ENCODE measurements around the gene CASZ1.

Gene CASZ1

DNA sequence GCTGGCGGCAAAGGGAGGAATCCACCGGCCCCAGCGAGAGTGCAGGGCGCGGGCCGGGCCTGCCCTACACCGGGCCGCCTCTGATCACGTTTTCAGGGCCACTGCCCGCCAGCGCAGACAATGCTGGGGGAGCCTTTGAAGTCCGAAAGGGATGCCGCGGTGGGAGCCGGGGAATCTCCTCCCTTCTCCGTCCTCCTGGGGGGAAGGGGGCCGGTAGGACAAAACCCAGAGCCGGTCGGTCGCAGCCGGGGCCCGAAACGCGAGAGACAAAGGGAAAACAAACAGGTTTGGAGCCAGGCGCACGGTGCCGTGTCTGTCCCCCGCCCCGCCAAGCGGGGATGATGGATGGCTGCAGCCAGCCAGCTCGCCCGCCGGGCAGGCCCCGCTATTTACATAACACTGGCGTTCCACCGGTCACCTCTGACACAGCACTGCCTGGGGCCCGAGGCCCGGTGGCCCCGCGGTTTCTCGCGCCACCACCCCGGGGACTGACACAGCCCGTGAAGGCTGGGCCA lies 92.0 kb downstream of the CASZ1 start:
- no peak for DNase-seq (ENCODE audit: low read depth in 2 of 2)

DNA sequence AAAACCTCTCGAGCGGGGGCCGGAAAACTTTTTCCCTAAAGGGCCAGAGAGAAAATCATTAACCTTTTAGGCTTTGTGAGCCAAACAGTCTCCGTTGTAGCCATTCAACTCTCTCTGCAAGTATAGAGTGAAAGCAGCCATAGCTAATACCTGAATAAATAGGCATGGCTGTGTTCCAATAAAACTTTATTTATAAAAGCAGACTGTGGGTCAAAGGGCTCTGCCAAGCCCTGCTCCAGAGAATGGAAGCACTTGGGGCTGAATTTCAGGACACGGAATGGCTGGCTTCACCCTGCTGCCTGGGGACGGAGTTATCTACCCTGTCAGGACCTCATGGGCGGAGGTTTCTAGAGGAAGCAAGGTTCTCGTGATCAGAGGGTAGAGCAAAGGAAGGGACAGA lies 92.7 kb downstream of the CASZ1 start:
- DNase-seq (ENCODE audit: low read depth in 2 of 2) = no peak

DNA sequence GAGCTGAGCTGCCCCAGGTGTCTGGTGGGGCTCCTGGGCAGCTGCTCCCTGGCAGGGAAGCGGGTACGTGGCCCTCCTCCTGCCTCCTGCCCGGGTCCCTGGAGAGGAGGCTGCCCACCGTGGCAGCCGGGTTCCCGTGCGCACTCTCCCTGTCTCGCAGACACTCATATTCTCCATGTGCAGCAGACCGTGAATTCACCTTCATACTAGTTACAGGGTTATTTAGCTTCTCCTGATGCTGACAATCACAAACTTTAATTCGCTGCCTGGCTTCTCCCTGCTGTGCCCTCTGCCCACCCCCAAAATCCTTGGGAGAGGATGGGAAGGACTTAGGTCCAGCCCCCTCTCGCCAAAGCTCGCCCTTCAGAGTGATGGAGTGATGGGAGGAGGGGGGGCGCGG lies 95.3 kb downstream of the CASZ1 start:
- DNase-seq (ENCODE audit: low read depth in 2 of 2) = no peak

DNA sequence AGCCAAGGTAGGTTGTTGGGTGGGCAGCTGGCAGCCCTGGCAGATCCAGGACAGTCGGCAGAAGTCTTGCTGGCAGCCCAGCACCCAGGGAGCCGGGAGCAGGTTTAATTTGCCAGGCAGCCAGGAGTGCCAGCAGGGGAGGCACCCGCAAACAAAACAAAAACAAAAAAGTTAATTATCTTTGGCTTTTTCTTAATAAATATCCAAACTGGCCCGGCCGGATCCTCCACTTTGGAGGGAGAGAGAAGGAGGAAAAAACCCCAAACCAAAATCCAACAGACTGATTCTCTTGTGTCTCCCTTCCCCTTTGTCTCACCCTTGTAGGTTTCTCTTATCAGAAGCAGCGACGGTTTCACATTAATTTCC lies 97.0 kb downstream of the CASZ1 start:
- DNase-seq (ENCODE audit: low read depth in 2 of 2) = no peak

DNA sequence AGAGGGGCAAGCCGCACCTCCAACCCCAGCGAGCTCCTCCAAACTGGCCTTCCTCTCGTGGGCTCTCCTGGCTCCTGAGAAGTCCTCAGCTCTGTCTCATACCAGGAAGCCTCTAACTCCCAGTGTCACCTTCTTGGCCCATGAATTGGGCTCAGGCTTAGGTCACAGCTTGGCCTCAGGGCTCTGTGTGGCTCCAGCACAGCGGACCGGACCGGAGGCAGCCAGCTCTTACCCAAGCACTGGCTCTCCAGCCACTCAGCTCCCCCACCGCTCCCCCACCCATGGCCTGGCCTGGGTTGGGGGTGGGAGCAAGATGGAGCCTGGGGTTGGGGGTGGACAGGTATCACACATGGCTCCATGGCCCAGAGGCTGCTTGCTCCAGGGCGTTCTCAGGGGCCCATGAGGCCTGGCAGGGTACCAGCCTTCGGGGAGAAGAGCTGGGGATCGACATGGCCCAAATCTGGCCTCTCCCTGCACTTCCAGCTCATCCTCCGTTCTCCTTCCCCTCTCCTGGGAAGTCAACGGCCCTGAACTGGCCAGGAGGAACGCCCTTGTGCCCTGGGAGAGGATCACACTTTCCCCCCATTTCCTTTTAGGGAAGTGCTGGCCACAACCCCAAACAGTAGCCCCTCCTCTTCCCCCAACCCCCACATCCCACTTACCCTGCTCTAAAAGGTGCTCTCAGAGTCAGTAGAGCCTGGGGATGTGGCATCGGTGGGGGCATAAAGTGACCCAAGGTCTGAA lies 97.5 kb downstream of the CASZ1 start:
- no peak for DNase-seq (ENCODE audit: low read depth in 2 of 2)

DNA sequence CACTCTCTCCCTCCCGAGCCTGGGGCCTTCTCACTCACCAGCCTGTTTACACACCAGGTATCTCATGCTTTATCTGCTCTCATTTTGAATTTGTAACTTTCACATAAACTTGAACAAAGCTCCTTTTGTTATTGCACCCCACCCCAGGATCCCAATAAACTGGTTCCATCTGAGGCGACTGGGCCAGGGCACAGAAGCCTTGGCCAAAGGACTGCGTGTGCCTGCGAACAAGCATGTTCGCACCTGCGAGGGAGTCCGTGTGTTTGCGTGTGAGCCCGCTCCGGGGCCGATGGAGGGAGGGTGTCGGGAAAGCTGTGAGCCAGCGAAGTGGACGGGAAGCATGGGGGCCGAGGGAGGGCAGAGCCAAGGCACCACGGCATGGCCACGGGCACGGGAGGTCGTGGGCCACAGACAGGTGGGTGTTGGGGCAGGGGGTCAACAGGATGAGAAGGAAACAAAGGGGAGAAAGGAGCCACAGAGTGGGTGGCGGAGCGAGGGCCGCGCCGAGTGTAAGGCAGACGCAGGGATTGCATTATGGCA lies 98.8 kb downstream of the CASZ1 start:
- DNase-seq (ENCODE audit: low read depth in 2 of 2) = no peak

DNA sequence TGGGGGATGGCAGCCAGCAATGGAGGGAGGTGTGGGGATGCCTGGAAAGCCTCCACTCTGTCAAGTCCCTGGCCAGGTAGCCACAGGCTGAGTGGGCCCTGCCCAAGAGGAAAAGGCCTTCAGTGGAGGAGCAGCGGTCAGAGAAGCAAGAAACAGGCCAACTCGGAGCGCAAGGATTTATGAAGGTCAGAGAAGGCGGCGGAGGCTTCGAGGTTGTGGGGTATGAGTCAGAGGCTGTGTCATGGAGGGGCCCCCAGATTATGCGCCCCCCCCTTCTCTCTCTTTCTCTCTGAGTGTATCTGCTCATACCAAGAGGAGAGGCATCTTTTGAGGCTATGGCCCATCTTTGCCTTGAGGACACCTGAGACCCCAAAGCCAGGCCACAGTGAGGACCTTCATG lies 99.5 kb downstream of the CASZ1 start:
- DNase-seq (ENCODE audit: low read depth in 2 of 2) = peak; percentile 22 to 53

DNA sequence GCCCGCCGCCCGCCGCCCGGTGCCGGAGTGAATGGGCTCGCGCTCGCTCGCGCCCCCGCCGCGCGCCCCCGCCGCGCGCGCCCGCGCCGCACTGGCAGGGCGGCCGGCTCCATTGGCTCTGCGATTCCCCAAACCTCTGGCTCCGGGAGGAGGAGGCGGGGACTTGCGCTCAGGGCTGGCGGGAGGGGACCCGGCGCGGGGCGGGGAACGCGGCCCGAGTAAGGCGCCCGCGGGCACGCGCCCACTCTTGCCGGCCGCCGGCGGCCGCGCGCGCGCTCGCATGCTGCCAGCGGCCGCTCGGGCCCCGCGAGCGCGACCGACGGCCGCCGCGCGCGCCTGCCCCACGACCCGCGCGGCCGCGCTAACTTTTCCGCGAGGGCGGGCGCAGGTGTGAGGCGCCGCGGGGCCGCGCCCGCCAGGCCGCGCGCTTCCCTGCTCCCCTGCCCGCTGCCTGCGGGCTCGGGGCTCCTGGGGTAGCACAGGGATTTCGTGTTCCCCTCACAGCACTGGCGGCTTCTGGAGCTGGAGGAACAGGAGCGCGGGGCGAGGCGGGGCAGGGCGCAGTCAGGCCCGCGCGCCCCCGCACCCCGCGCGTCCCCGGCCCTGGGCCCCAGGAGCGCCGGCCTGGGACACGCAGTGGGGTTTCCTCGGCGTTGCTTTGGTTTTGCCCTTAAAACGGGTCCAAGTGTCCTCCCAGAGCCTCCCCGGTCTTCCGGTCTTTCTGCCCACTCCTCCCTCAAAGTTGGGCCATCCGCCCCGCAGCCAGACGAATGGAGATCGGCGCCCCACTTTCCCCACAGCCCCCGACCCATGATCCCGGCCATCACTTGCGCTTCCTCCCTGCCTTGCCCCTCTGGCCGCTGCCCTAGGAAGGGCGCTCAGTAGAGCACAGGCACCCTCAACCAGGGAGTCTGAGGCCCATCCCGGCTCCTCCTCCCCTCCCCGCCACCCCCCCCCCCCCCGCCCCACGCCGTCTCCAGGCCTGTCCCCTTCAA lies 101.5 kb downstream of the CASZ1 start:
- DNase-seq (ENCODE audit: low read depth in 2 of 2) = peak; percentile 63 to 68

DNA sequence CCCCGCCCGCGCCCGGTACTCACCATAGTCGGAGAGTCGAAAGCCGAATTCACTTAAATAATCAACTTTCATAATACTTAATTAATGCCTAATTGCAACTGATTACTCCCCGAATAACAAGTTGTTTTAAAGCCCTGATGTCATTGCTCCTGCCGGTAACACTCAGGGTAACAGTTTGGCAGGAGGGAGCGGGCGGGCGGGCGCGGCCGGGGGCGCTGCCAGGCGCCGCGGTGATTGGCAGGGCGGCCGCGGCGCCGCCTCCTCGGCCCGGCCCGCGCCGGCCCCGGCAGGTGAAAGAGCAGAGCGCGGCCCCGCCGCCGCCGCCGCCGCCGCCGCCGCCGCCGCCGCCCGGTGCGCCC lies 102.2 kb downstream of the CASZ1 start:
- peak in 1 of 2 donors; percentile 35 for DNase-seq (ENCODE audit: low read depth in 2 of 2)

DNA sequence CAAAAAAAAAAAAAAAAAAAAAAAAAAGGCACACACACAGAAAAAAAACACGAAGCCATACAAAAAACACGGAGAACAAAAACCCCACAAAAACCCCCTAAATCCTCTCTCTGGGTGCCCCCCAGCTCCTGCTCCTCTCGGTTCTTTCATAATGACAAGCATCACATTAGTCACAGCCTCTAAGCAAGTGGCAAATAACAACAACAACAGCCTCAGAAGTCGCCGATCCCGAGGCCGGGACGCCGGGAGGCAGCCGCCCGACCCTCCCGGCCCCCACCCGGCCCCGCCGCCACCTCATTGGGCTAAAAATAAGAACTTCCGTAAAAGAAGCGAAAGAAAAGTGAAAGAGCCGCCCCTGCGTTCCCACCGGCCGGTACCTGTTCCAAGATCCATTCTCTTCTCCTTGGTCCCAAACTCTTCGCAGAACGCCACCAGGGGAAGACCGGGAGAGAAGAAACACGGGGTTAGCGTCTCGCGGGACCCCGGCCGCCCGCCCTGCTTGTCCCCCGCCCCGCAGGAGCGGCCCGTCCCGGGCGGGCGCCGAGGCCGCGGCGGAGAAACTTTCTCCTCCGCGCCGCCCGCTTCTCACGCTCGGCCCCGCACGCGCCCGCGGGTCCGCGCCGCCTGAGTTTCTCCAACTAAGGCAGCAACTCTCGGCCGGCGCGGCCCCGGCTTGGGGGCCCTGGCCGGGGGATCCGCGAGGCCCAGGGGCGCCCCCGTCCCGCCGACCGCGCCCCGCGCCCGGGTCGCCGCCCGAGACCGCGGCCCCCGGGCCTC lies 102.8 kb downstream of the CASZ1 start:
- peak; percentile 8 to 22 for DNase-seq (ENCODE audit: low read depth in 2 of 2)

DNA sequence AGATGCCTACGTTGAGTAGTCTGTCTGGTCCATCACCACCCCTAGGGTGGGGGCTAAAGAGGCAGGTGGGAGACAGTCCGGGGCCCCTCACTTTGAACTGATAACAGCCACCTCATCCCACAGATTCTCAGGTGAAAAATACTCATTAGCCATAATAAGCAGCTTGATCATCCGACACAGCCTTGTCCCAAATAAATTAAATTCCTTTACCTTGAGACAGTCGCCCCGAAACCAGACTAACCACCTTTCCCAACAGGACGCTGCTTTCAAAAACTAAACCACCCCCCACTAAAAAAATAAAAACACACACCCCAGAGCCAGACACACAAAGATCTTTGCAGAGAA lies 103.3 kb downstream of the CASZ1 start:
- DNase-seq (ENCODE audit: low read depth in 2 of 2) = no peak

DNA sequence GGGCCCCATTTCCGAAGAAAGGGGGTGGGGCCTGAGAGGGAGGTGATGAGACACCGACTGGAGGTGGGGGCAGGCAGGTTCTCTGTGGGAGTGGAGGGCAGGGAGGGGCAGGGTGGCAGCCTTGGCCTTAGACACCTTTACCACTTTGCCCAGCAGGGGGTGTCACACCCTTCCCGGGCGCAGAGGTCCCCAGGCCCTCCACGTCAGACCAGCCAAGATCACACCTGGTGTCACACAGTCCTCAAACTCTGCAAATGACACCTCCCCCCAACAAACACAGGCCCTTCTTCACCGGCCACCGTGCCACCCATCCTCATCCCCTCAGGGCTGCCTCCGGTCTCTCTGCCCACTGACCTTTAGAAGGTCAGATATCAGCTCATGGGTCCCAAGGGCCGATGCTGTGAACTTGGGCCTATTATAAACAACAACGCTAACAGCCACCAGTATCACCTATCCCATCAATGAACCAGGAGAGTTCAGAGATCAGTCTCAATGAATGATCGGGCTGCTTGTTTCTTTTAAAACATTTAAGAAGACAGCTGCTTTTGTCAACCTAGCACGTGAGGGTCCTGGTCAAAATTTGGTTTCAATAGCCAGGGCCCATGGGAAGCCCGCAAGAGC lies 103.9 kb downstream of the CASZ1 start:
- DNase-seq (ENCODE audit: low read depth in 2 of 2) = peak; percentile 57 to 61

DNA sequence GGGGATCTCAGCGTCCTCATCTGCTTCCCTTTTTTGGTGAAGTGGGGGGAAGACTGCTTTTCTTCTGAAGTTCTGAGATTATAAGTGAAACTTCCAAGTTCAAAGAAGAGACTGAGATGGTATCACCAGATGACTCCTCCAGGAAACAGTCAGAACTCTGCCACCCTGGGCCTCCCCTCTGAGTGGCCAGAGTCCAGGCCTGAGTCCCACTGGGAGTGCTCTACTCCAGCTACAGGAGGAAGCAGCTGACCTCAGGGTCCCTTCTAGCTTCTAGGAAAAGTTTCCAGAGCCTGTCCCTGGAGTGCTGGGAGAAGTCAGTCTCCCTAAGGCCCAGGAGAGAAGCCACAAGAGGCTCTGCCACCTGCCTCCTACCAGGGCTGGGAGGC lies 104.7 kb downstream of the CASZ1 start:
- peak in 1 of 2 donors; percentile 19 for DNase-seq (ENCODE audit: low read depth in 2 of 2)

DNA sequence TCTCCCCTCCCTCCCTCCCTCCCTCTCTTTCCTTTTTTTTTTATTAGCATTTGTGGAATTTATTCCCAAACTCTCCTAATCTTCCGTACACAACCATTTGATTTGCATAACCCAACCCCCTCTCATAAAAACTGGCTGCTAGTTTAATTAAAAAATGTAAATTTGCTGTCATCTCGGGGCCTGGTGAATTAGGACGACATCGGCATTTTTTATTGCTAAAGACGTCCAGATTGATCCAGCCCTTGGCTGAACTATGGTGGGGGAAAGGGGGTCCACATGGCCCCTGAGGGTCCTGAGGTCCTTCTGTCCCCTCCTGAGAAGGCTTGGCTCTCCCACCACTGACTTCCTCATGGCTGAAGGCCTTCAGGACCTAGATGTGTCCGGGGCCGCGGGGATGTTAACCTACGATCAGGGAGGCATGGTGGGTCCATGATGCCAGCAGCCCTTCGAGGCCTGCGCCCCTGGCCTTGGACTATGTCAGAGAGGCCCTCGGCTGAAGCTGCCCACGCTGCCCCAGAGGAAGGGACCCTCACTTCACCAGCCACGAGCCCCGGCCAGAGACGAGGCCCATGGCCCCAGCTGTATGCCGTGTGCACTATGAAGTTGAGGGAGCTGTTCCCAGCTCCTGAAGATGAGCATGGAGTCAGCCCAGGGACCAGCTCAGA lies 105.2 kb downstream of the CASZ1 start:
- no peak for DNase-seq (ENCODE audit: low read depth in 2 of 2)

DNA sequence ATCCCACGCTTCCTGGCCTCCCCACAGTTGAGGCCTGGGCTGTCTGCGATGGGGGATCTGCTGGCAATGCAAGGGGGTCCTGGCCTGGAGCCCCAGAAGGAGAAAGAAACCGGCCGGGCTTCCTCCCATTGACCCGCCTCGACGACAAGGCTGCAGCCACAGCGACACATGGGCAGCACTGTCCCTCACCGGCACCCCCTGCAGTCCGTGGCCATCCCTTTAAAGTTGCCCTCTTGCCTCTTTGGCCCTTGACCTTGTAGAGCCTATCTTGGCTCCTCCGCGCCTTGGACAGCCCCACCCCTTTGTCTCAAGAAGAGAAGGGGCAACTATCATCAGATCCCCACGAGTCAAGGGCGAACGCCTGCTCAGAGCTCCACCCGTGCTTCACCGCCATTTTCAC lies 106.0 kb downstream of the CASZ1 start:
- DNase-seq (ENCODE audit: low read depth in 2 of 2) = no peak

DNA sequence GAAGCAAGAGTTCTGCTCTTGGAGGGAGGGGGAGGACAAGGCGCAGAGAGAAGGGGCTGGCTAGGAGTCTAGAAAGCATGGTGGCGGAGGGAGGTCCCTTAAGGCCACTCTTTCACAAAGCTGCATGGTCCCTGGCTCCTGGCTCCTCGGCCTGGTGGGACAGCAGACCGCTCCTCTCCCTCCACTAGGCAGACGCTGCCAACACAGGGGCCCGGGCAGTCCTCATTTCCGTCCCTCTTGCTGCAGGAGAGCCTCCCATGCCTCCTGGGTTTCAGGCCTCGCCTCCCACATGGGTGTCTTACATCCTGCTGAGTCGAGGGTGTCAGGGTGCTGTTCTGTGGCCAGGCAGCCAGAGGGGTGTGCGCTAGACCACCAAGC lies 108.0 kb downstream of the CASZ1 start:
- DNase-seq (ENCODE audit: low read depth in 2 of 2) = no peak

DNA sequence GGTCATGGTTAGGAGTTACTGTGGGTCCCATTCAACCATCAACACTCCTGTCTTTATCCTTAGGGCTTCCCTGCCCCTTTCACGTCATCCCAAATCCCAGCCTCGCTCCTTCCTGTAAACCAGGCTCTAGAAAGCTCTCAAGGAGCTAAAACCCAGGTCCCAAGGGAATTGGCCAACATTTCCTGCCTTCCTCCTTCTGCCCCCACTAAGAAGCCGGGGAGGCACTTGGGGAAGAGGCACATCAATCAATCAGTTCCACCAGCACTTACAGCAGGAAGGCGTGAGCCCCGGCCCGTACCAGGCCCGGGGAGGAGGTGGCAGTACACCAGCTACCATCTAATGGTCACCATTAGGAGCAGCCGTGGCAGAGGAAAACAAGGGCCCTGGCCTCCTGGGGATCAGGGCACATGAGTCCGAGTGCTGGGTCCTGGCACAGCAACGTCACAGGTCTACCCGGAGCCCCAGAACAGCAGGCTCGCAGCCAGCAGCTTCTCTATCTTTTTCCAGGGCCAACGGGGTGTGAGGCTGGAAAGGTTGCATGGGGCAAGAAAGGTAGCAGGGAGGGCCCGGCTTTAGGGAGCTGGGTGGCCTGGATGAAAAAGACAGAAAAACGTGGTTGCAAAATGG lies 108.6 kb downstream of the CASZ1 start:
- no peak for DNase-seq (ENCODE audit: low read depth in 2 of 2)

DNA sequence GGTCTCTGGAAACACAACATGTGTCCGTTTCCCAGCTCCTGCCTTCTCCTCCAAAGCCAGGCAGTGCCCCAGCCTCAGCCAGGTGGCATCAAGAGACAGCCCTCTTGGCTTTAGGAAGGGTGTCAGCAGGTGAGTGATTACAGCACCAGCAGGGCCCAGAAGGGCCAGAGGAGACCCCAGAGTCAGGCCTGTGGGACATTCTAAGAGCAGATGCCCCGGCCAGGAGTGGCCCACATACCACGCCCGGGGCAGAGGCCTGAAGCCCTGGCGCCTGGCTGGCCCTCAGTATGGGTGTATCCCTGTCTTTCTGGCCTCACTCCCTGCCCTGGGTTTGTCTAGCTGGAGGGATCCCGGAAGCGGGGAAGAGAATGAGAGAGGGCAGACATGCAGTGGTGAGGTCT lies 109.2 kb downstream of the CASZ1 start:
- no peak for DNase-seq (ENCODE audit: low read depth in 2 of 2)

DNA sequence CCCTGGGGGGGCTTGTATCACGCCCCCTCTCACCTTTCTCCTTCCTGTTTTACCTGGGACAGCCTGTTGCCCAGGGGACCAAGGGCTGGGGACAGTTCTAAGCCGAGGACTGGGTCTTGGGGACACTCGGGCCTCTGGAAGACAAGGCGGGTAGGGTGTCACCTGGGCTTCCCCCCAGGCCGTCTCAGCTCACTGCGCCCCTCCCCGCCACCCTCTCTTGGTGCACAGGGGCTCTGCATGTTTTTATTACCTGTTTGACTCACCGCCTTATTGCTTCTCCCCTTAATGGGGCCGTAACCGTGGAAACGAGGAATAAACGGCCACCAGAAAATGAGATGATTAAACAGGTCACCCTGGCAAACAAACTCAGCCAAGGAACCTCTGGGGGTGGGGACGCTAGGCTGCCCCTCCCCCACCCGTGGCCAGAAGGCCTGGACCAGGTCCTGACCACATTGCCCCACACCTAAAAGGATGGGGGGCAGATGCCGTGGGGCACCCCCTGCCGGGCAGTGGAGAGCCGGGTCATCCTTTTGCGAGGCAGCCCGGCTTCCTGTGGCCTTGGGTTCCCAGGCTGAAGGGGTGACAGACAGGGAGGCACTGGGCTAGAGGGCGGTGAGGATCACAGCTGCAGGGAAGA lies 109.9 kb downstream of the CASZ1 start:
- no peak for DNase-seq (ENCODE audit: low read depth in 2 of 2)

DNA sequence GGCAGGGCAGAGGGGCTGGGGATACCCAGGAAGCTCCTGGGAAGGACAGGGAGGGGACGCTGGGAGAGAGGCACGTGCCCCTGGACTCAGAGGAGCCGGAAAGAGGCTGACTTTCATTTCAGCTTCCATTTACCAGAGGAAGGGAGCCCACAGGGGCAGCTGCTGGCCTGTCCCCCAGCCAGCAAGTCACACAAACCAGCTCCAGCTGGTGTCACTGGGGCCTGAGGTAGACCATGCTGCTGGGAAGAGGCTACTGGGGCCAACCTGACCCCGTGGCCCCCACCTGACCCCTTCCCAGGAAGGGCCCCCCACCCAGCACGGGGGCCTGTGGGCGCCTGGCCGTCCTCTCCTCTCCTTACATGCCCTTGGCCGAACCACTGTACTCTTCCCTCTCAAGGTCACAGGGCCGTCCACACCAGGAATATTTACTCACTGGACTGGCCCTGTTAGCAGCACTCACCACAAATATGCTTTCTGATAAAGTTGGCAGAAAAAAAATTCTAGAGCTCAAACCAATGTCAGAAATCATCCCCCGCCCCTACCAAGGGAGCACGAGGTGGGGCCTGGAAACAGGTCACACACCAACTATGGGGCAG lies 110.5 kb downstream of the CASZ1 start:
- no peak for DNase-seq (ENCODE audit: low read depth in 2 of 2)
